ENCODE data around the gene ZNF662. TPM values are rescaled to one million over a fixed set of nuclear protein-coding genes. Genes with fewer than 3 reads are reported as not detected.

ZNF662 gene
- total and polyA plus RNA-seq, 2 of the 8 experiments (the other 6 are each of a cell fraction or from before 2014, with no cell fraction given): 0.03 TPM; not detected in 1

DNA sequence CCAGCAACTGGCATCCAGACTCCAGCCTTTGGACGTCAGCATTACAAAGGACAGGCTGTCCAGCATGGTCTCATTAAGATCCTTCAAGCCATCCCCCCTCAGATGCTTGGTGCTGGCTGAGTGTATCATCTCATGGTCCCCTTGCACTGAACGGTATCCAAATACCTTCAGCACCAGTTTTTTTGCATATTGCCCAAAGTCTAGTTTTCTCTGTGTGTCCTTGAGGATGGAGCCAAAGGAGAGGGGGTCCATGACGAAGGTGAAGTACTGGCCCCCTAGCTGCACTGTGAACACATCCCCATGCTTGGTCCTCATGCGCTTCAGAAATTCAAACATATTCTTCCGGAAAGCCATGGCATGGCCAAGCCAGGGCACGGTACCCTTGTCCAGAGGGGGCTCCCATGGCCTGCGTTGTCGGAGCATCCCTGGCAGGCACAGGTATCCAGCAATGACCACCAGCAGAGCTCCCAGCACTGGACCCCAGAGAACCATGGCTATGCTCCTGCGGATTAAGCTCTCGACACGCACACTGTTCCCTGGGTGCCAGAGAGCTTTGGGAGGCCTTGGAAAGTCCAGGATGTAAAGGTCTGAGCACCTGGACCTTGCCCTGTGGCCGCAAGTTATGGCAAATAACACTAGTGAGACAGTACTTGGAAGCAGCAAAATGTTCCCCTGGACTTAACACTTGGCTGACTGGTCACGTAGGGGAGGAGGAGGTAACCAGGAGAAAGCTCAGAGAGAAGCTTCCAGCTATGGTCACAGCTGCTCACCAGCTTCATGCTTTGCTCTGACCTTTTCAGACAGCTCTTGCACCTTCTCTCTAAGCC, 30.4 kb upstream of the ZNF662 start, which contains the start of gene CYP8B1:
Gene CYP8B1, minus strand, starts transcription at position 555 of the 827 bp plus-strand sequence. Its CDS starts 63 bp downstream, at position 492.
- Histone ChIP-seq H3K27ac (ENCODE audit: low read depth, low read length) (no peak within 1 kb of the TSS), H2BK15ac (ENCODE audit: low read length) (no peak within 1 kb of the TSS), H3K4me2 (ENCODE audit: insufficient read depth in 1 of 2, low read depth in 2 of 2, low read length in 2 of 2) (no peak within 1 kb of the TSS), H2AFZ (ENCODE audit: low read length) (no peak within 1 kb of the TSS), H3K56ac (replicated peaks; ENCODE audit: insufficient read length, low read depth, low read length) (no peak within 1 kb of the TSS), H3K23me2 (ENCODE audit: low read depth, low read length) (no peaks in the 10 kb centered on the region; the same call in 1 of the 2 replicates), H3K4me1 (replicated peaks in 1 of 4; ENCODE audit: control insufficient read depth in 3 of 4, insufficient read depth in 4 of 4, low read length in 3 of 4) (peaks cover 0 to 3% (median 1%) of the 10 kb centered on the region in 4 experiments; a peak in 1 of 7 replicates), H2BK12ac (ENCODE audit: low read depth, low read length) (no peak within 1 kb of the TSS), H3K27me3 (replicated peaks in 1 of 4; ENCODE audit: control insufficient read depth in 3 of 4, extremely low read depth in 1 of 4, insufficient read depth in 3 of 4, low read length in 3 of 4) (peaks cover 0 to 2% (median under 1%) of the 10 kb centered on the region in 4 experiments; a peak in 2 of 7 replicates), H2BK5ac (ENCODE audit: low read depth, low read length) (no peak within 1 kb of the TSS), H3K9ac (replicated peaks in 1 of 4; ENCODE audit: extremely low read depth in 1 of 4, low read depth in 3 of 4, low read length in 3 of 4) (no peak within 1 kb of the TSS; a peak in 1 of 7 replicates), H3K4ac (replicated peaks; ENCODE audit: insufficient read length, low read depth, low read length) (no peak within 1 kb of the TSS), H3K4me3 (ENCODE audit: extremely low read depth in 1 of 4, insufficient read depth in 2 of 4, low read depth in 3 of 4, low read length in 4 of 4) (no peak within 1 kb of the TSS), H4K5ac (ENCODE audit: insufficient read length, low read depth, low read length) (no peak within 1 kb of the TSS), H4K91ac (replicated peaks; ENCODE audit: insufficient read length, low read length) (no peak within 1 kb of the TSS), H4K20me1 (replicated peaks in 1 of 2; ENCODE audit: control insufficient read depth in 1 of 2, insufficient read depth in 2 of 2, low read length in 2 of 2) (no peaks in the 10 kb centered on the region), H3K79me1 (ENCODE audit: low read depth, low read length) (no peaks in the 10 kb centered on the region), H3K23ac (ENCODE audit: insufficient read length) (no peak within 1 kb of the TSS), H3K18ac (ENCODE audit: extremely low read depth, low read length) (no peak within 1 kb of the TSS), H3K9me3 (ENCODE audit: insufficient read depth in 2 of 2, low read depth in 1 of 2, low read length in 1 of 2) (no peaks in the 10 kb centered on the region), H3K36me3 (ENCODE audit: control insufficient read depth in 2 of 4, insufficient read depth in 4 of 4, low read length in 3 of 4) (no peaks in the 10 kb centered on the region), H3K79me2 (ENCODE audit: control insufficient read depth in 1 of 2, insufficient read depth in 2 of 2, low read length in 2 of 2) (no peaks in the 10 kb centered on the region), H3K14ac (ENCODE audit: insufficient read length) (no peak within 1 kb of the TSS), H2BK120ac (replicated peaks; ENCODE audit: low read depth, low read length) (no peak within 1 kb of the TSS), H2BK20ac (ENCODE audit: low read length) (no peak within 1 kb of the TSS), H4K8ac (ENCODE audit: extremely low read depth, insufficient read depth, low read length) (peak within 1 kb of the TSS; percentile 28; the same call in 1 of the 2 replicates), H2AK5ac (ENCODE audit: low read depth, low read length) (no peak within 1 kb of the TSS)
- FAIRE-seq (no peak), DNase-seq (ENCODE audit: low read depth in 1 of 2, low spot score in 2 of 2) (no peak)
- POLR2A ChIA-PET (ENCODE audit: partially characterized antibody): no interaction called here
- 90% methylated on average over 13 of the region's 13 CpGs; no CpG with 5 or more reads in 1 of the 2 experiments for WGBS, 2 experiments (ENCODE audit: extremely low coverage in 1 of 2, insufficient coverage in 1 of 2, insufficient read length in 1 of 2, insufficient replicate concordance in 2 of 2, low coverage in 1 of 2, low lambda C conversion rate in 2 of 2, missing lambda C conversion rate in 1 of 2)
- CTCF ChIA-PET (ENCODE audit: partially characterized antibody): interaction anchor here (1.0 to 1.6 kb wide), 2 partner anchors 24 to 28 kb away, joined by 3 to 5 read pairs; no protein-coding TSS in a partner anchor
- no peak for TF ChIP-seq NRF1 (IDR thresholded peaks at IDR 0.05; ENCODE audit: low read depth, low read length)
